Chondrocyte (in vitro differentiated cells): ENCODE measurements around the gene PTPRE. TPM values are rescaled to one million over a fixed set of nuclear protein-coding genes. Genes with fewer than 3 reads are reported as not detected.
A peak's percentile ranks its signal among the peaks of the same experiment; 100 is the strongest.

Source experiments
- DNase-seq: peaks from one replicate; pipeline ENCODE4 v3.0.0; 2021; ENCODE audit warnings: mixed read lengths, low spot score
- H3K27ac Mint-ChIP-seq: one replicate; pipeline ENCODE4 v1.8.0; 2021; ENCODE audit warnings: mild to moderate bottlenecking, moderate library complexity, mixed read lengths; ENCODE audit not compliant: unreplicated experiment
- H3K27me3 Mint-ChIP-seq: 2 replicates; pipeline ENCODE4 v1.8.0; 2021; ENCODE audit warnings: low read depth, mixed read lengths
- H3K36me3 Mint-ChIP-seq: 2 replicates; pipeline ENCODE4 v1.8.0; 2021; ENCODE audit warnings: low read depth, mixed read lengths
- H3K4me1 Mint-ChIP-seq: 2 replicates; pipeline ENCODE4 v1.8.0; 2021; ENCODE audit warnings: low read depth, mild to moderate bottlenecking, mixed read lengths
- H3K4me3 Mint-ChIP-seq: one replicate; pipeline ENCODE4 v1.8.0; 2021; ENCODE audit warnings: mild to moderate bottlenecking, moderate library complexity, mixed read lengths; ENCODE audit not compliant: unreplicated experiment
- H3K9me3 Mint-ChIP-seq: 2 replicates; pipeline ENCODE4 v1.8.0; 2021; ENCODE audit warnings: low read depth, mixed read lengths
- total RNA-seq: library from RNA; stranded (reverse); gene quantifications from 3 replicates; pipeline ENCODE4 v1.2.1, GENCODE V29; 2021
- TF ChIP-seq, protein P1 (sequence below): fragments of 200-600 bp; sonication (generic); IDR thresholded peaks from 2 replicates; pipeline ENCODE4 v1.5.0; 2021; ENCODE audit warnings: antibody characterized with exemption, mild to moderate bottlenecking, moderate library complexity

The PTPRE gene
- total RNA-seq, 1 donor from 2014 or later = 6.2 TPM

GRCh38 chr10:127928021-127928806 is 21.3 kb downstream of the PTPRE start:
- TF ChIP-seq, protein P1, sequence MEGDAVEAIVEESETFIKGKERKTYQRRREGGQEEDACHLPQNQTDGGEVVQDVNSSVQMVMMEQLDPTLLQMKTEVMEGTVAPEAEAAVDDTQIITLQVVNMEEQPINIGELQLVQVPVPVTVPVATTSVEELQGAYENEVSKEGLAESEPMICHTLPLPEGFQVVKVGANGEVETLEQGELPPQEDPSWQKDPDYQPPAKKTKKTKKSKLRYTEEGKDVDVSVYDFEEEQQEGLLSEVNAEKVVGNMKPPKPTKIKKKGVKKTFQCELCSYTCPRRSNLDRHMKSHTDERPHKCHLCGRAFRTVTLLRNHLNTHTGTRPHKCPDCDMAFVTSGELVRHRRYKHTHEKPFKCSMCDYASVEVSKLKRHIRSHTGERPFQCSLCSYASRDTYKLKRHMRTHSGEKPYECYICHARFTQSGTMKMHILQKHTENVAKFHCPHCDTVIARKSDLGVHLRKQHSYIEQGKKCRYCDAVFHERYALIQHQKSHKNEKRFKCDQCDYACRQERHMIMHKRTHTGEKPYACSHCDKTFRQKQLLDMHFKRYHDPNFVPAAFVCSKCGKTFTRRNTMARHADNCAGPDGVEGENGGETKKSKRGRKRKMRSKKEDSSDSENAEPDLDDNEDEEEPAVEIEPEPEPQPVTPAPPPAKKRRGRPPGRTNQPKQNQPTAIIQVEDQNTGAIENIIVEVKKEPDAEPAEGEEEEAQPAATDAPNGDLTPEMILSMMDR = no peak
- Mint-ChIP-seq H3K4me1 (peaks cover 33% of the 10 kb centered on the region), H3K9me3 (peaks cover 3% of the 10 kb centered on the region), H3K4me3 (no peak overlapping the region), H3K27ac (peak overlapping the region; percentile 14), H3K27me3 (no peaks in the 10 kb centered on the region), H3K36me3 (peaks cover 4% of the 10 kb centered on the region)
- DNase-seq = no peak

- no peak for DNase-seq
- Mint-ChIP-seq H3K4me1 (peaks cover 28% of the 10 kb centered on the region), H3K27me3 (no peaks in the 10 kb centered on the region), H3K4me3 (no peak overlapping the region), H3K9me3 (no peaks in the 10 kb centered on the region), H3K27ac (no peak overlapping the region), H3K36me3 (peaks cover 2% of the 10 kb centered on the region)
- TF ChIP-seq, protein P1 = no peak
These were observed 25.8 kb downstream of the PTPRE start for GRCh38 chr10:127932521-127933270.

GRCh38 chr10:127933271-127933670 is 26.4 kb downstream of the PTPRE start:
- Mint-ChIP-seq H3K9me3 (no peaks in the 10 kb centered on the region), H3K27me3 (no peaks in the 10 kb centered on the region), H3K36me3 (peaks cover 2% of the 10 kb centered on the region)

GRCh38 chr10:127934383-127934782 is 27.5 kb downstream of the PTPRE start:
- H3K9me3 Mint-ChIP-seq = no peaks in the 10 kb centered on the region
- no peak overlapping the region for H3K4me3 Mint-ChIP-seq
- H3K36me3 Mint-ChIP-seq = peaks cover 2% of the 10 kb centered on the region
- TF ChIP-seq, protein P1 = no peak
- H3K27me3 Mint-ChIP-seq = no peaks in the 10 kb centered on the region
- H3K27ac Mint-ChIP-seq = no peak overlapping the region
- DNase-seq = no peak
- peaks cover 34% of the 10 kb centered on the region for H3K4me1 Mint-ChIP-seq

More at GRCh38 chr10:127933271-127933670, 26.4 kb downstream of the PTPRE start:
- DNase-seq = no peak
- peaks cover 28% of the 10 kb centered on the region for H3K4me1 Mint-ChIP-seq
- TF ChIP-seq, protein P1 = no peak
- no peak overlapping the region for H3K27ac Mint-ChIP-seq
- no peak overlapping the region for H3K4me3 Mint-ChIP-seq

DNA sequence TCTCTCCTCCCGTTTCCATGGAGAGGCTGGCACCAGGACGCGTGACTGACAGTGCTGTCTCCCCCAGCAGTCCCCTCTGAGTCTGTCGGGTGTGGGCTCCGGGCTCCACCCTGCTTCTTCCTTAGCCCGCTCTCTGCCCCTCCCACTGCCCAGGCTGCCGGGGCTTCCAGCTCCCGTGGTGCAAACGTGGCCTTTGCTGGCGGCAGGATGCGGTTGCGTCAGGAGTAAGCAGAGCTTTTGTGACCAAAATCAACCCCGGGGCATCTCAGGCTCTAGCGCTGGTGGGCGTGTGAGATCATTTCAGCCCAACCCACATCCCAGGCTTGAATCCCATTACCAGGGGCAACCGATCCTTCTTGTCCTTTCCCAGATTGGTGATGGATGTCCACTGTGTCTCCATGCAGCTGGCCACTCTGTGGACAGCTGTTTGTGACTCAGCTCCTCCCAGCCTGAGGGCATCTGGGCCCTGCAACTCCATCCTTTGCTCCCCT is 28.2 kb downstream of the PTPRE start:
- Mint-ChIP-seq H3K27me3 (no peaks in the 10 kb centered on the region), H3K4me1 (peaks cover 42% of the 10 kb centered on the region), H3K36me3 (peaks cover 2% of the 10 kb centered on the region), H3K9me3 (no peaks in the 10 kb centered on the region), H3K27ac (no peak overlapping the region), H3K4me3 (no peak overlapping the region)
- TF ChIP-seq, protein P1 = no peak
- DNase-seq = no peak
